ENCODE results near the gene SDK2. TPM values are rescaled to one million over a fixed set of nuclear protein-coding genes. Genes with fewer than 3 reads are reported as not detected.
"Not testable (repeated sequence)": the region's sequence is repeated elsewhere in the genome, so short reads cannot be mapped to it uniquely, and the experiment has no call there.

SDK2 gene
- total RNA-seq, 2 donors from 2014 or later = 0.94 to 2.1 TPM

DNA sequence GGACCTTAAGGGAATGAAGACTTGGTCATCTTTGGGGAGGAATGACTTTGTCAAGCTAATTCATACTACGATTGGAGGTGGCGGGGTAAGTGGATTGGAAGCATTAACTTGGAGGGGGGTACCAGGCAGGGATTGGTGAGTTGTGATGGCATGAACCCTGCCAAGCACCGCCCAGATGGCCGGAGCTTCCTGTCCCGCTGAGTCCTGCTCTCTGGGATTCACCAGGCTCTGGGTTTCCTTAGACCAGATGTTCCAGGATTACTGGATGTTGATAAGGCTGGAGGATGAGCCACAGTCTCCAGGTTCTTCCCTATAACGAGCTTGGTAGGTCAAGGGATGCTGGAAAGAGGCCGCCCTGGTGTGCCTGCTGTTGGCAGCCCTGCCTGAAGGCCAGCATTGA, 154.9 kb downstream of the SDK2 start:
- ATAC-seq = no peak
- no peak for DNase-seq
- intact Hi-C loops (cut with DNase I) = no loop called here

DNA sequence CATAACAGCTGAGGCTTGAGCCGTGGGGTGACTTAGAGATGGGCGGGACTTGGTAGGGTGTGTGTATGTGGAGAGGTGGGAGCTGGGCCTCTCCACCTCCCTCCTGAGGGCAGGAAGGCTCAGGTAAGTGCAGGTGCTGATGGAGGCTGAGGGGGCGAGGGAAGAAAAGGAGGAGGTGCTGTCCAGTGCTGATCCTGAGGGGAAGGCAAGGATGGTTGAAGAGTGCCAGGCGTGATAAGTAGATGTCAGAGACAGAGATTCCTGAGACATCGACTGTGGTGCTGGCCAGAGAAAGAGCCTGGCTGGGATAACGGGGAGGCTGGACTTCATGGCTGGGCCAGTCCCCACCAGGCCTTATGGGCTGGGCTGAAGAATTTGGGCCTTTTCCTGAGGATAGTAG, 159.1 kb downstream of the SDK2 start:
- no peak for DNase-seq
- ATAC-seq = no peak
- intact Hi-C loops (cut with DNase I) = no loop called here

GRCh38 chr17:73482894-73483293, 161.4 kb downstream of the SDK2 start:
- no peak for ATAC-seq
- DNase-seq = no peak
- intact Hi-C loops (cut with DNase I) = no loop called here

GRCh38 chr17:73482251-73482716, 162.0 kb downstream of the SDK2 start:
- ATAC-seq (no peak), DNase-seq (no peak)
- intact Hi-C loops (cut with DNase I) = no loop called here

DNA sequence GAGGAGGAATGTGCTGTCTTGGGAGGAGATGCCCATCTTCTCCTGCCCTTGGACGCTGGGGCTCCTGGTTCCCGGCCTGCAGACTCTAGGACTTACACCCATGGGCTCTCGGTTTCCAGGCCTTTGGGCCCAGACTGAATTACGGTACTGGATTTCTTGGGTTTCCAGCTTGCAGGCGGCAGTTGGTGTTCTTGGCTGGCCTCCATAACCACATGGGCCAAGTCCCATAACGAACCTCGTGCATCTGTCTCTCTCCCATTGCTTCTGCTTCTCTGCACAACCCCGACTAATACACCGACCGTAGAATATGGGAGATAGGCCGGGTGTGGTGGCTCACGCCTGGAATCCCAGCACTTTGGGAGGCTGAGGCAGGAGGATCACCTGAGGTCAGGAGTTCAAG, 162.6 kb downstream of the SDK2 start:
- intact Hi-C loops (cut with DNase I) = loop anchor here in 1 of 2 donors (2.0 kb wide), 1 partner anchor 51 kb away; no protein-coding TSS in a partner anchor
- DNase-seq (no peak), ATAC-seq (no peak)

DNA sequence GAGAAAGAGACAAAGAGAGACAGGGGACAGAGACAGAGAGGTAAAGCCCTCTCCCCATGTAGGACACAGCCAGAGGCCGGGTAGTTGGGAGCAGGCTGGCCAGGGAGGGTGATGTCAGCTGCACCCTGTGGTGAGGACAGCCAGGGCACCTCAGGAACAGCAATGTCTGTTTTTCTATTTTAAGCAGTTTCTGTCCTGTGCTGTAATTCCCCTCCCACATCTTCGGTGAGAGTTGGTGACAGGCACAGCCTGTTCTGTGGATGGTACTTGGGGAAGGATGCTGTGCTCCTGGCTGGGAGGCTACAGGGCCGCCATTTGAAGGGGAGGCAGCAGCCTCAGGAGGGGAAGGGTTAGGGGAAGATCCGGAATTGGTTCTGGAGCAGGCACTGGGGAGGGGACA, 163.5 kb downstream of the SDK2 start:
- ATAC-seq = peak; percentile 82 to 89
- peak; percentile 36 for DNase-seq
- intact Hi-C loops (cut with DNase I) = loop anchor here in 1 of 2 donors (2.0 kb wide), 1 partner anchor 52 kb away; no protein-coding TSS in a partner anchor

DNA sequence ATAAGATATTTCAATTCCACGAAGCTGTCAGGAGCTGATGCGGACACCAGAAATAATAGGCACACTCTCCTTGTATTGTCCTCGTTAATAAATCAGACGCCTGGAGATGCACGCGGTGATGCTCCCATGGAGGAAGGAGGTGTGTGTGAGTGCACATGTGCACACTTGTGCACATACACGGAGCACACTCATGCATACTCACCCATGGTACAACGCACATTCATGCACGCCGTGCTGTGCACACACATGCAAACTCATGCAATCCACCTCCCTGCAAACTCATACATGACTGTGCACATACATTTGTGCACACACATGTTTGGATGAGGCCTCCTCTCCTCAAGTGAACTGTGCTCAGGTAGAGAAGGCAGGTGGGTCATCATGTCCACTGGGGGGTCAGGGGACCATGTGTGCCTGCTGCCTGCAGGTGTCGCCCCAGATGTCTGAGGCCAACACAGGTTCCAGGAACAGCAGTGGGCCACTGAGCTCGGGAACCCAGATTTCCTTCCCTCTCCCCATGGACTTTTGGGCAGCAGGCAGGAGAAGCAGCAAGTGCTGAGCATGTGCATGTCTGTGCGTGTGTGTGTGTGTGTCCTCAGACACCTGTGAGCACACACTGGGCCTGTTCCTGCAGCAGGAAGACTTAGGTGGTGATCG, 165.3 kb downstream of the SDK2 start:
- ATAC-seq = no peak
- DNase-seq = no peak
- intact Hi-C loops (cut with DNase I) = no loop called here

GRCh38 chr17:73478334-73478733, 165.9 kb downstream of the SDK2 start:
- ATAC-seq (no peak), DNase-seq (no peak)
- intact Hi-C loops (cut with DNase I) = no loop called here

DNA sequence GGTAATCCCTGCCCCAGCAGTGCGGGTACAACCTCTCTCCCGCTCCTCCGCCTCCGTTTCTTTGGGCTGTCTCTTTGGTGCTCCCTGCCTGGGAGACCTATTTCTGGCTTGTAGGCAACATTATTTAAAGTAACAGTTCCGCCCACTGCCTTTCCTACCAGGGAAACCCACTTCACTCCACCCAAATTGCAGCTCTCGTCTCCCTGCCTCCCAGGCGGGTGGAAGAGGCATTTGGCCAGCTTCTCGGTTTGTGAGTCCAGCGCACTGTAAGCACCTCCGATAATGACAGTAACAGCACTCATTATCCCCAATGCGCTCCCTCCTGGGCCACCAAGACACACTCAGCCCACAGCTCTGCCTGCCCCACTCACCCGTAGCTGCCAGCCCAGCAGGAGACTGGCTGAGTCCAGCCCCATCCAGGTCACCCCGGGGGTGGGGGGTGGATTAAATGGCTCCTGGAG, 167.3 kb downstream of the SDK2 start:
- DNase-seq (peak; percentile 33), ATAC-seq (peak; percentile 62 to 65)
- intact Hi-C loops (cut with DNase I) = no loop called here

- ATAC-seq (peak; percentile 84 to 88), DNase-seq (peak; percentile 88)
- intact Hi-C loops (cut with DNase I) = no loop called here
Observed at GRCh38 chr17:73474370-73474988, 169.8 kb downstream of the SDK2 start.

GRCh38 chr17:73472715-73473114, 171.5 kb downstream of the SDK2 start:
- intact Hi-C loops (cut with DNase I) = not testable (repeated sequence)

GRCh38 chr17:73471924-73472323, 172.3 kb downstream of the SDK2 start:
- intact Hi-C loops (cut with DNase I) = no loop called here
- DNase-seq = no peak
- no peak for ATAC-seq

More at GRCh38 chr17:73472715-73473114, 171.5 kb downstream of the SDK2 start:
- ATAC-seq, DNase-seq: not testable (repeated sequence)

- intact Hi-C loops (cut with DNase I) = no loop called here
- ATAC-seq (no peak), DNase-seq (no peak)
Observed at GRCh38 chr17:73470316-73470826, 173.9 kb downstream of the SDK2 start.

- intact Hi-C loops (cut with DNase I) = no loop called here
- no peak for DNase-seq
- ATAC-seq = no peak
Observed at GRCh38 chr17:73469311-73469710, 174.9 kb downstream of the SDK2 start.

GRCh38 chr17:73468221-73468620, 176.0 kb downstream of the SDK2 start:
- intact Hi-C loops (cut with DNase I) = no loop called here
- ATAC-seq = no peak
- no peak for DNase-seq

DNA sequence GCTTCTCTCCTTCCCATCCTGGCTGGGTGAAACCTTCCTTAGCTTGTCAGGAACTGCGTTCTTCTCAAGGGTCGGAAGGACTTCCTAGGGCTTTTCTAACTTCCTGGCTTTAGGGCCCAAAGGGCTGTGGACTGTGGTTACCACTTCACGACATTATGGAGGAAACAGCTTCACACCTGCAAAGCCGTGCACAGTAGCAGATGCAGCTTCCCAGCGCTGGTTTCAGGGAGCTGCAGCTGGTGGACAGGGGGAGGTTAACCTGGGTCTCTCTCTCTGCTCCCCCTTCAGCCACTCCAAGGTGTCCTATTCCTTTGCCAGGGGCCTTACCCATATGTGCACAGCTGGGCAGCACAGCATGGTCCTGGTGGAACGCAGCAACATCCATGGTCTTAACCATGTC, 176.6 kb downstream of the SDK2 start:
- no peak for ATAC-seq
- no peak for DNase-seq
- intact Hi-C loops (cut with DNase I) = no loop called here

- no peak for ATAC-seq
- intact Hi-C loops (cut with DNase I) = no loop called here
- DNase-seq = no peak
Observed at GRCh38 chr17:73466704-73467433, 177.4 kb downstream of the SDK2 start.

- no peak for ATAC-seq
- intact Hi-C loops (cut with DNase I) = no loop called here
Observed at GRCh38 chr17:73465953-73466230, 178.4 kb downstream of the SDK2 start.

DNA sequence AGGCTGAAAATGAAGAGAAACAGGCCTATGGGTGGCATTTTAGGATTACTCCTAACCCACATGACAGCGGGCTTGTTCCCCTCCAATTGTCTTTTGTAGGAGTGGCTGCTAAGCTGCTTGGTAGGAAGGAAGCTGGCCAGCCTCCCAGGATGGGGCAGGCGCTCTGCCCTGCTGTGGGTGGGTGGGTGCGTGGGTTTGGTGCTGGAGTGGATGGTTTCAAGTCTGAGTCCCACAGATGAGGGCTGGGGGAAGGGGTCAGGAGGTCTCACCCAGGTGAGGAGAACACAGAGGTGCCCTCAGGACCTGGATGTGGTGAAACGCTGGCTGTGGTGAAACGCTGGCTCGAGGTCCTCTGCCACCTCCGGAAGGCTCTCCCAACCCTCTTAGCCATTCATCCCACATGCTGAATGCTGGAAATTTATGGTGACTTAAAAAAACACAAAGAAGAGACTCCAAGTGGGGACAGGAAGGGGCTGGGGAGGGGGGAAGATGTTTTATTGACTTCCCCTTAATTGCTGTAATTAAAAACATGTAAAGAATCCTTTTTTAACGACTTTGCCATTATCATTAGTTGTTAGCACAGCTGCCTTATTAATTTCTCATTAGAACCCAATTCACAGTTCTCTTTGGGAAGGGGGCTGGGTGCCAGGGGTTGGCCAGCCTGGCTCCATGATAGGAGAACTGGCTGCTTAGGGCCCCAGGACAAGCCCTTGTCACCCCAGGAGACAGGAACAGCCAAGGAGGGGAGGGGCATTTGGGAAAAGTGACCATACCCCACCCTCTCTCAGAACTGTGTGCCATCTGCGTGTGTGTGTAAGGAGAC, 178.9 kb downstream of the SDK2 start:
- DNase-seq (no peak), ATAC-seq (no peak)
- intact Hi-C loops (cut with DNase I) = no loop called here

More at GRCh38 chr17:73465953-73466230, 178.4 kb downstream of the SDK2 start:
- DNase-seq = no peak

Measured in left cardiac atrium (tissue), 4 donors.